Measurements from ENCODE around the gene ARFGEF3. TPM values are rescaled to one million over a fixed set of nuclear protein-coding genes. Genes with fewer than 3 reads are reported as not detected.

ARFGEF3 gene
- total RNA-seq, 2 donors from 2014 or later: 13.5 to 21.8 TPM

- Histone ChIP-seq H3K27ac (peak overlapping the region in 2 of 4 donors; percentile 23 to 87), H3K9me3 (no peaks in the 10 kb centered on the region), H3K4me1 (peaks cover 27% of the 10 kb centered on the region), H3K36me3 (replicated peaks in 1 of 2; ENCODE audit: insufficient read depth in 1 of 2, low read depth in 2 of 2) (no peaks in the 10 kb centered on the region), H3K4me3 (no peak overlapping the region), H3K27me3 (no peaks in the 10 kb centered on the region)
- DNase-seq: no peak
- TF ChIP-seq POLR2A (IDR thresholded peaks at IDR 0.05) (no peak), CTCF (IDR thresholded peaks at IDR 0.05) (no peak)
- no peak for ATAC-seq
- intact Hi-C loops (cut with DNase I): no loop called here
- 43 to 44% methylated on average over 1 of the region's 1 CpG for WGBS, 2 donors
Observed at GRCh38 chr6:138248878-138249277, 87.1 kb downstream of the ARFGEF3 start.

GRCh38 chr6:138250053-138250452 lies 88.3 kb downstream of the ARFGEF3 start:
- H3K4me1 ChIP-seq: peaks cover 20% of the 10 kb centered on the region
- no peak for DNase-seq
- H3K27me3 ChIP-seq: no peaks in the 10 kb centered on the region
- H3K36me3 ChIP-seq (replicated peaks in 1 of 2; ENCODE audit: insufficient read depth in 1 of 2, low read depth in 2 of 2): no peaks in the 10 kb centered on the region
- intact Hi-C loops (cut with DNase I): no loop called here
- no peak overlapping the region for H3K4me3 ChIP-seq
- H3K9me3 ChIP-seq: no peaks in the 10 kb centered on the region
- no peak for TF ChIP-seq CTCF (IDR thresholded peaks at IDR 0.05)
- no peak for TF ChIP-seq POLR2A (IDR thresholded peaks at IDR 0.05)
- peak overlapping the region; percentile 83 to 94 (median 90) for H3K27ac ChIP-seq
- WGBS, 2 donors: 87 to 98% methylated on average over 4 of the region's 4 CpGs
- ATAC-seq: no peak

GRCh38 chr6:138250513-138251247 lies 88.9 kb downstream of the ARFGEF3 start:
- Histone ChIP-seq H3K4me3 (no peak overlapping the region), H3K9me3 (no peaks in the 10 kb centered on the region), H3K27me3 (no peaks in the 10 kb centered on the region), H3K4me1 (peaks cover 20% of the 10 kb centered on the region), H3K27ac (peak overlapping the region; percentile 83 to 94 (median 90)), H3K36me3 (replicated peaks in 1 of 2; ENCODE audit: insufficient read depth in 1 of 2, low read depth in 2 of 2) (no peaks in the 10 kb centered on the region)
- intact Hi-C loops (cut with DNase I): no loop called here
- WGBS, 2 donors: 36 to 39% methylated on average over 16 of the region's 16 CpGs
- ATAC-seq (peak; percentile 100), DNase-seq (peak; percentile 90 to 97 (median 94))
- no peak for TF ChIP-seq CTCF (IDR thresholded peaks at IDR 0.05)
- peak in 2 of 3 donors; percentile 57 to 72 for TF ChIP-seq POLR2A (IDR thresholded peaks at IDR 0.05)

- Histone ChIP-seq H3K36me3 (replicated peaks in 1 of 2; ENCODE audit: insufficient read depth in 1 of 2, low read depth in 2 of 2) (no peaks in the 10 kb centered on the region), H3K4me1 (peaks cover 20% of the 10 kb centered on the region), H3K27ac (no peak overlapping the region), H3K4me3 (no peak overlapping the region), H3K27me3 (no peaks in the 10 kb centered on the region), H3K9me3 (no peaks in the 10 kb centered on the region)
- no peak for TF ChIP-seq POLR2A (IDR thresholded peaks at IDR 0.05)
- no peak for TF ChIP-seq CTCF (IDR thresholded peaks at IDR 0.05)
- intact Hi-C loops (cut with DNase I): no loop called here
- WGBS, 2 donors: 92 to 96% methylated on average over 11 of the region's 11 CpGs
- DNase-seq (no peak), ATAC-seq (no peak)
Observed at GRCh38 chr6:138253731-138254130, 92.0 kb downstream of the ARFGEF3 start.

GRCh38 chr6:138255443-138255842 lies 93.7 kb downstream of the ARFGEF3 start:
- Histone ChIP-seq H3K27ac (no peak overlapping the region), H3K4me3 (no peak overlapping the region), H3K27me3 (no peaks in the 10 kb centered on the region), H3K9me3 (no peaks in the 10 kb centered on the region), H3K36me3 (replicated peaks in 1 of 2; ENCODE audit: insufficient read depth in 1 of 2, low read depth in 2 of 2) (no peaks in the 10 kb centered on the region), H3K4me1 (peaks cover 17% of the 10 kb centered on the region)
- intact Hi-C loops (cut with DNase I): no loop called here
- DNase-seq (no peak), ATAC-seq (no peak)
- WGBS, 2 donors: 91 to 96% methylated on average over 13 to 20 of the region's 20 CpGs
- TF ChIP-seq POLR2A (IDR thresholded peaks at IDR 0.05) (no peak), CTCF (IDR thresholded peaks at IDR 0.05) (no peak)
